HG02623 (cell line): ENCODE data around the gene PCBP3.
"Not testable (repeated sequence)": the region's sequence is repeated elsewhere in the genome, so short reads cannot be mapped to it uniquely, and the experiment has no call there.

Experiments used
- ATAC-seq: cut with Tn5 transposase; IDR thresholded peaks from one replicate; pipeline ENCODE4 v1.9.1; 2021; ENCODE audit warnings: moderate library complexity; ENCODE audit not compliant: unreplicated experiment

The PCBP3 gene

DNA sequence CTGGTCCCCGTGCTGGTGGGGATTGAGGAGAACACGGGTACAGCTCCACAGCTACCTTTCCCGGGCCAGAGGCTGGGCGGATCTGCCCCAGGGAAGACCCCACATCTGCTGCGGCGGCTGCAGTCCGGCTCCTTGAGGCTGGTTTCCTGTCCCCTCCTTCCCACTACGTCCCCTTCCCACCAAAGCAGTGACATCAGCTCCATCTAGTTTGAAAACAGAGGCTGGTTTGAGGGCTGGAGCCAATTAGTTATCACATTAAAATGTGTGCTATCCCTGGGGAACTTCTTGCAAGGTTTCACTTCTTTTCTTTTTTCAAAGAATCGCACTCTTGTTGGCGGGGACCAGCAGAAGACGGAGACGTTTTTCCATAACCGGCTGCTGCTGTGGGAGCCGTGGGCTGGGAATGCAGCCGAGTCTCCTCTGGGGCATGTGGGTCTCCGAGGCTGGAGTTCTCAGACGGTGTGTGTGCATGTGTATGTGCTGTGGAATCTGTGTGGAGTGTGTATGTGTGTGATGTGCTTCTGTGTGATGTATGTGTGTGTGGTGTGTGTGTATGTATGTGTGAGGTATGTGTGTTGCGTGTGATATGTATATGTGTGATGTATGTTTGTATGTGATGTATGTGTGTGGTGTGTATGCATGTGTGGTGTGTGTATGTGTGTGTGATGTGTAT lies 8.9 kb upstream of the PCBP3 start:
- ATAC-seq = no peak

DNA sequence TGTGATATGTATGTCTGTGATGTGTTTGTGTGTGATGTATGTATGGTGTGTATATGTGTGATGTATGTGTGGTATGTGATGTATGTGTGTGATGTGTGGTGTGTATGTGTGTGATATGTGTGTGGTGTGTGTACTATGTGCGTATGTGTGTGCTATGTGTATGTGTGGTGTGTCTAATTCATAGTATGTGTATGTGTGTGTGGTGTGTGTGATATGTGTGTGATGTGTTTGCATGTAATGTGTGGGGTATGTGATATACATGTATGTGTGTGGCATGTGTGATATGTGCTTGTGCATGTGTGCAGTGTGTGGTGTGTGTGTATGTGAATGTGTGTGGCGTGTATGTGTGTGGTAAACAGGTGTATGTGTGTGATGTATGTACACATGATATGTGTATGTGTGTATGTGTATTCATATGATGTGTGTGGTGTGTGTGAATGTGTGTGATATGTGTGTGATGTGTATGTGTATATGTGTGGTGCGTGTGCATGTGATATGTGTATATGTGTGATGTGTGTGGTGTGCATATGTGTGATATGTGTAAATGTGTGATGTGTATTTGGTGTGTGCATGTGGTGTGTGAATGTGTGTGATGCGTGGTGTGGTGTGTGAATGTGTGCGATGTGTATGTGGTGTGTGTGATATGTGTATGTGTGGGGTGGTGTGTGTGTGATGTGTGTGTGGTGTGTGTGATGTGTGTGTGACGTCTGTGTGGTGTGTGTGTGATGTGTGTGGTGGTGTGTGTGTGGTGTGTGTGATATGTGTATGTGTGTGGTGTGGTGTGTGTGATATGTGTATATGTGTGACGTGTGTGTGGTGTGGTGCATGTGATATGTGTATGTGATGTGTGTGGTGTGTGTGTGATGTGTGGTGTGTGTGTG lies 8.0 kb upstream of the PCBP3 start:
- ATAC-seq = no peak

DNA sequence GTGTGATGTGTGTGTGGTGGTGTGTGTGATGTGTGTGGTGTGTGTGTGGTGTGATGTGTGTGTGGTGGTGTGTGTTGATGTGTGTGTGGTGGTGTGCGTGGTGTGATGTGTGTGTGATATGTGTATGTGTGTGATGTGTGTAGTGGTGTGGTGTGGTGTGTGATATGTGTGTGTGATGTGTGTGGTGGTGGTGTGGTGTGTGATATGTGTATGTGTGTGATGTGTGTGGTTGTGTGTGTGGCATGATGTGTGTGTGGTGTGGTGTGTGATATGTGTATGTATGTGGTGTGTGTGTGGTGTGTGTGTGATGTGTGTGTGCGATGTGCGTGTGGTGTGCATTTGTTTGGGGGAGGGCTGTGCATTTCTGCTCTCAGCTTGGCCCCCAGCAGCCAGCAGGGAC lies 7.1 kb upstream of the PCBP3 start:
- ATAC-seq = no peak

DNA sequence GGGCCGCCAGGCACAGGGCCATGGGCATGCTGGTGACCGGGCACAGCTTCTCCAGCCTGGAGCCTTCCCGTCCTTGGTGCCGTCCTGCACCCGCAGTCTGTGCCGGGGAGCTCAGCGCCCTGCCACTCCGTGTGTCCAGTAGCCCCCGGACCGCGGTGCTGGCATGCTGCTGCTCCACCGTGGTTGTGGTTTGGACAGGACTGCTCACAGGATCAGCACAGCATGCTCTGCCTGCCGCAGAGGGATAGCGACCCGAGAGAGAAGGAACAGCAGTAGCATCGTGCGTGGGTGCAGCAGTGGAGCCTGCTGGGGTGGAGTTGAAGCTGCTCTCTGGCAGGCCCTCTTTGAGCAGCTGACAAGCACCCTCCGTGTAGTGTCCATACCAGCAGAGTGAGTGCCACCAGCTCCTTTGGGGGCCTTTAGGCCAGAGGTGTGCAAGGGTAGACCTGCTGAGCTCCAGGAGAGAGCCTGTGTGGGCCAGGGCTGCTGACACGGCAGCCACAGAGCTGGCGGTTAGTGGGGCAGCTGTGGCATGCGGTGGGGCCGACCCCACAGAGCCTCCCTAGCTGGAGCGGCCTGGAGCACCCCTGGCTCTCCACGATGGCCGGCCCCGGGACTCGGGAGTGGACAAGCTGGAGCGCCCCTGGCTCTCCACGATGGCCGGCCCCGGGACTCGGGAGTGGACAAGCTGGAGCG lies 6.4 kb upstream of the PCBP3 start:
- ATAC-seq = no peak

DNA sequence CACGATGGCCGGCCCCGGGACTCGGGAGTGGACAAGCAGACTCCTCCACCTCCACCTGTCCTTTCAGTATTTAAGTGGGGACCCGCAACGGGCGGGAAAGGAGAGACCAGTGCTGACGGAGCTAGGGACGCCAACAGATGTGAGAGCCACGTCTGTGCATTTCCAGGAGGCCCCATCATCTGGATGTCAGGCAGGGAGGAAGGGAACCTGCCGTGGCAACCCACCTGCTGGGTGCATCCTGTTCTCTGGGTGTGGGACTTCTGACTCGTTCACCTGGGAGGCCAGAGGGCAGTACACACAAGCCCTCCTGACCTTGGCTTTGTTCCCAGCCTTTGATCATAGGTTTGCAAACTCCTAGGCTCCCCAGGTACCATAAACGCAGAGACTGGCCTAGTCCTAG lies 5.6 kb upstream of the PCBP3 start:
- ATAC-seq = no peak

DNA sequence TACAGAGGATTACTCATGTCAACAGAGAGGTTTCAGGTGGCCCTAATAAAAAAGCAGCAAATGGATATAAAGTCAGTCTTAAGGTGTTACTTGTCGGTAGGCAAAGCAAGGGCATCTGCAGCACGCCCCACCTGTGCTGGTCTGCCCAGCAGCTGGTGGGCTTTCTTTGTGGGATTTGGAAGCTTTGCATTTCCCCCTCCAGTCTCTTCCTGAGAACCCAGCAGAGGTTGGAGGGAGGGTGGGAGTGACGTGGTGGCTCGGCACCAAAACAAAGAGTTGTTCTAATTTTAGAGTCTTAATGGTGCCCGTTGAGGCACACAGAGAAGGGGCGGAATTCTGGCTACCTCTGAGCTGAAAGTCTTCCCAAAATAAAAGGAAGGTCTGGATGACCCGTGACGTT lies 4.8 kb upstream of the PCBP3 start:
- no peak for ATAC-seq

DNA sequence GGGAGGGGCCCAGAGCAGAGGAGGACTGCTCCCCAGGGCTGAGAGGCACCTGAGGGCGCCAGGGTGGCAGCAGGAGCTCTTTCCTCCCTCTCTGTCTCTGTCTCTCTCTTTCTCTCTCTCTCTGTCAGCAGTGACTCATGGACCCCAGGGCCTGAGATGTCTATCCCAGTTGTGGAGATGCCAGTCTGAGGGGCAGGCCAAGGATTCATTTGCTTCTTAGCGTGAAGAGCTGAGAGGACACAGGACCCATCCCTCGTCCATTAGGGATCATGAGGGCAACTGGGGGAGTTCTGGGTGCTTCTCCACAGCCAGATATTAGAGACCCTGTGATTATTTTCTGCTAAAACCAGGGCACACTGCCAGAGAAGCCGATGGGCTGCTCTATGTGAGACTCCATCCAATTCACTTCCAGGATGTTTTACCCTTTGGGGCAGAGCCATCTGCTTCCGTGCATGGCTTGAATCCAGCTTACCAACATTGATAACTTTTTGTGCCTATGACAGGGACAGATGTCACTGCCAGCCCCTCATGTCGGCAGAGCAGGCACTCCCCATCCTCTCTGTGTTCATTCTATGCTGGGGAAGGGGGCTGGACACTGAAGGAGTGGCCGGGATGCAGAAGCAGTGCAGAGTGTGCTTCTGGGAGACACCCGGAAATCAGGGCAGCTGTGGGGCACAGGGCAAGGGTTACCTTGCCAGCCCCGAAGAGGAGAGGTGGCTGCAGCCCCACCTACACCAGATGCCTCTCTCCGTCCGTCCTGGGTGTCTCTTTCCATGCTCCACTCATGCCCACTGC lies 4.1 kb upstream of the PCBP3 start:
- ATAC-seq = no peak

DNA sequence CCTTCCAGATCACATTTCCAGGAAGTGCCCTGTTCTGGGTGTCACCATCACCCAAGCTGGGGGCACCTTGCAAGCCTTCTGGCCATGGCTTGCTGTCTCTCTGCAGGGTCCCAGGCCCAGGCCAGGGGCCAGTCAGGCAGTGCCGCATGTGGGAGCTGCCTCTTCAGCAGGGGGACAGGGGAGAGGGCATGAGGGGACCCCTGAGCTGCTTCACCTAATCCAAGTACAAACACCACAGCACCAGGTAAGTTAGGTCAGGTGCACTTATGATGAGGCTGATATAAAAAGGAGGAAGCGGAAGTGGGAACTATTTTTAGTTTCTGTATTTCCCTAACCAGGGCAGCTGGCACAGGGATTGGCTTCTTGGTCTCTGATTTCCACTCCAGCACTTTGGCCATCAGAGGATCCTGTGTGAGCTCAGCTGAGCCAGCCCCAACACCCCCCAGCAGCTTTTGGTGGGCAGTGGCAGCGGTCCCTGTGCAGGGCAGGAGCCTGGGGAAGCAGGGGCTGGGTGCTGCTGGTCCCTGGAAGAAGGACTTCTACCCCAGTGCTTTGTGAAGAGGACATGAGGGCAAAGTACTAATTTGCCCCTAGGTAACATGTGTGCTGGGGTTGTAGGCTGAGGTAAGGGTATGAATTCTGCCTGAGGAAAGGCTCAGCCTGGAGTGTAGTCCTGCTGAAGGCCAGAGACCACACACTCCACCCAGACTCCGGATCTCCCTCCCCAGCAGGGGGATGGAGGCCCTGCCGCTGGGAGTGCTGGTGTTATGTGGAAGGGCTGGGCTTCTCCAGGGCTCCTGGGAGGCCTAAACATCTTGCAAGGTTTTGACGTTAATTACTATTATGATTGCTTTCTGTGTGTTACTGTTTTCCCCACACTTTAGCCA lies 3.3 kb upstream of the PCBP3 start:
- ATAC-seq = no peak

DNA sequence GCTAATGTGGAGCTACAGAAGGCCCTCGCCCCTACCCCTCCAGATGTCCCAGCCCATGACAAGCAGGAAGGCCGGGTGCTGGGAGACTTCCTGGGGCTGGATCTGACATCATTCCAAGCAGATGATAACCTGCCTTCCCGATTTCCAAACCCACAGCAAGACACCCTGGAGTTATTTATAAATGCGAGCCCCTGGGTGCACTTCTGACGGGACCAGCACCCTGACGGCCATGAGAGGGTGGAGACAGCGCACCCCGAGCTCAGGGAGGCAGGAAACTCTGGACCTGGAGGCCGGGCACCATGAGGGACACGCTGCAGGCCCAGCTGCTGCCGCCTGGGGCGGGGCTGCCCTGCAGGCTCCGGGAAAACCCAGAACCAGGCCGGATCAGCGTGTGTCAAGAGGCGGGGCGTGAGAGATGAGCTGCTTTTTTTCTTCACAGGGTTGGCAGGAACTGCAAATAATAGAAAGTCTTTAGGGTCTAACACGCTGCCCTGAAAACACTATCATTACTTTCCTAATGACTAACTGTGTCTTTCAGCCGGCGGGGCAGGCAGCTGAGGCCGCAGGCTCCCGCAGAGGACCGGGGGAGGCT lies 2.5 kb upstream of the PCBP3 start:
- no peak for ATAC-seq

DNA sequence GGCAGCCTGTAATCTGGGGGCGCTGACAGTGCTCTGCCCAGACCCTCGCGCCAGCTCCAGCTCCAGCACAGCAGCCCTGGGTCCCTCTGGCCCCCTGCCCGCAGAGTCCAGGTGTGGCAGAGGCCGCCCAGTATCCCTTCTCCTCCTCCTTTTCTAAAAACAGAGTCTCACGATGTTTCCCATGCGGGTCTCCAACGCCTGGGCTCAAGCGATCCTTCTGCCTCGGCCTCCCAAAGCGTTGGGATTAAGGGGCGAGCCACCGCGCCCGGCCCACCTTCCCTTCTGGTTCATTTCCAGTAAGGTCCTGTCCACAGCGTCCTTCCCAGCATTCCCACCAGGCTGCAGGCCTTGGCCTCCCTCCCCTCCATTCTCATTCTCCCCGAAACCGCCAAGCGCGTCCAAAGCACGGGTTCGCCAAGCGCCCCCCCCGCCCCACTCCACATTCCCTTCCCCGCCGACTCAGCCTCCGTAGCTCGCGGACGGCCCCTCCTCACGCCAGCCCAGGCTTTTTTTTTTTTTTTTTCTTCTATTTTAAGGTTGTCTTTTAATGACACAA lies 2.0 kb upstream of the PCBP3 start:
- no peak for ATAC-seq

DNA sequence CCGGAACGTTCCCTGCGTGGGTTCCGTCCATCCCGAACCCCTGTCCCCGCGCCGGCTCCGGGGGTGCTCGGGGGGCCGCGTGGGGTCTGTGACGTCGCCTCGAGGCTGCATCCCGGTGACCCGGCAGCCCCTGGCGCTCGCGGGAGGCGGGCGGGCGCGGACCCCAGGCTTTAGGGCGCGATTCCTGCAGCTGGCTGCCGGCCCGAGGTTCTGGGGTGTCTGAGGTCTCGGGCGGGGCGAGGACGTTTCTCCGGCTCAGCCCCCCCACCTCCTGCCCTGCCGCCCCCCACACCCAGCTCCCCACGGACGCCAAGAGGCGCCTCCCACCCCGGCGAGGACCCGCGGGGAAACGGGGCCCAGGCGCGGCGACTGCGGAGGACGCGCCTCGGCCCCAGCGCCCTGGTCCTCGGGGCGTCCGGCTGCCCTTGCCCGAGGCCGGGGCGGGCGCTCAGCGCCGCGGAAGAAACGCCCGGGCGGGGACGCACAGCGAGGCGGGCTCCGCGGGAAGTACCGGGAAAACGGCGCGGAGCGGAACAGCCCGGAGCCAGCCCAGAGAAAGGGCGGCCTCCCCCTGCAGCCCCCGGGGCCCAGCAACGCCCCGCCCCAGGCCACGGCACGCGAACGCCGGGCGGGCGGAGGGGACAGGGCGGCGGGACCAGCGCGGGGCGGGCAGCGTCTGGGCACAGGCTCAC lies 1.3 kb upstream of the PCBP3 start:
- no peak for ATAC-seq

DNA sequence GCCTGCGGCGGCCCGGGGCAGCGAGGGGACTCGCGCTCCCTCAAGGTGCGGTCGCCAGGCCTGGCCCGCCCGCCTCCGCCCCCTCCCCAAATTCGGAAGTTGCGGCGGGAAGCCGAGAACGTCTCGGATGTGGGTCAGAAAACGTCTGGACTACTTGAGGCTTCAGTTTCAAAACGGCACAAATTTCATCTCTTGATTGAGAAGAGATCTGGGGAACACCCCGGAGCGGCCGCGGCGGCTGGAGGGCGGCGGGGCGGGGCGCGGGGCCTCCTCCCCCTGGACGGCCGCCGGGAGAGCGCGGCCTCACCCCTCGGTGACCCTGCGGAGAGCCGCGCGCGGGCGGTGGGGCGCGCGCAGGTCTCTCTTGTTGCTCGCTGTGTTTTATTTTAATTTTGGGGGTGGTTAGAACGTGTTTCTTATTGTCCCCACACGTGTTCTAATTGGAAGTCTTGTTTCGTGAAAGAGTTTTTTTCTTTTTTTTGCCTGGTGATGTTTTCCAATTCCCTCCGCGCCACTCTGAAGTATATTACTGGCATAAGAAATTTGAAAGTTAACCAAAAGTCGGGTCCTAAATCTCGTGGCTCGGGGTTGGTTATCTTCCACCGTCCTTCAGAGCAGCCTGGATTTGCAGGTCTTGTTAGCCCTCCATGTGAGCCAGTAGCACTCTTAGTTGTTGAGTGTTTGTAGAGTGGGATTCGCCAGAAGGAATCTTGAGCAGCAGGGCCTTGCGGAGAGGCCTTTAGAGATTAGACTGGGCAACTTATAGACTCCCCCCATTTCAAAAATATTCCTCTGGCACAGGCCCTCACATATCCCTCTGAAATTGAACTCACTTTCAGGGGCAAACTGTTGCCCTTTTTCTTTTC lies 749 bp downstream of the PCBP3 start:
- no peak for ATAC-seq

DNA sequence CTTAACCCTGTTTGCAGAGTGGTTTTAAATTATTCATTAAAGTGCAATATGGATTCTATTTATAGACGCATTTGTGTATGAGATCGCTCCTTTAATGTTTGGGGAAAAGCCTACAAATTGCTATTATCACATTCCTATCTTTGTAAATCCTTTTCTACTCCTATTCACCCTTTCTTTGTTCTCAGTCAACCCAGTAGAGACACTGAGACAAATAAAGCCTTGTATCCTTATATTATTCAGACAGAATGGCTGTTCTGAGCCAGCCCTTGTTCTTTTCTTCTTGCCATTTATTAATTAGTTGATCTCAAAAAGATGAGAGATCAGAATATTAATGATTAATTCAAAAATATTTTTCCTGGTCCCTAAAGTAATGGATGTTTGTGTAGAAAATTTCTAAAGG lies 8.4 kb downstream of the PCBP3 start:
- no peak for ATAC-seq

DNA sequence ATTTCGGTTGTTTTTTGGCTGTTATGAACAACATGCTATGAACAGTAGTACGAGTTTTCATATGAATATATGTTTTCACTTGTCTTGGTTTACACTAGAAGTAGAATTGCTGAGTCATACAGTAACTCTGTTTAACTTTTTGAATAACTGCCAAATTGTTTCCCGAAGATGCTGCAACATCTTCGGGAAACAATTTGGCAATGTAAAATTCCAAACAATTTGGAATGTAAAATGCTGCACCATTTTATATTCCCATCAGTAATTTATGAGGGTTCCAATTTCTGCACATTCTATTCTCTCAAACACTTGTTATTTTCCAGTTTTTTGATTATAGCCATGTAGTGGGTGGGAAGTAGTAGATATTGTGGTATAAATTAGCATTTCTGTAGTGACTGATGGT lies 11.6 kb downstream of the PCBP3 start:
- ATAC-seq = no peak

DNA sequence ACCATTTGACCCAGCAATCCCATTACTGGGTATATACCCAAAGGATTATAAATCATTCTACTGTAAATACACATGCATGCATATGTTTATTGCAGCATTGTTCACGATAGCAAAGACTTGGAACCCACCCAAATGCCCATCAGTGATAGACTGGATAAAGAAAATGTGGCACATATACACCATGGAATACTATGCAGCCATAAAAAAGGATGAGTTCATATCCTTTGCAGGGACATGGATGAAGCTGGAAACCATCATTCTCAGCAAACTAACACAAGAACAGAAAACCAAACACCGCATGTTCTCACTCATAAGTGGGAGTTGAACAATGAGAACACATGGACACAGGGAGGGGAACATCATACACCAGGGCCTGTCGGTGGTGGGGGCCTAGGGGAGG lies 12.6 kb downstream of the PCBP3 start:
- ATAC-seq = not testable (repeated sequence)

DNA sequence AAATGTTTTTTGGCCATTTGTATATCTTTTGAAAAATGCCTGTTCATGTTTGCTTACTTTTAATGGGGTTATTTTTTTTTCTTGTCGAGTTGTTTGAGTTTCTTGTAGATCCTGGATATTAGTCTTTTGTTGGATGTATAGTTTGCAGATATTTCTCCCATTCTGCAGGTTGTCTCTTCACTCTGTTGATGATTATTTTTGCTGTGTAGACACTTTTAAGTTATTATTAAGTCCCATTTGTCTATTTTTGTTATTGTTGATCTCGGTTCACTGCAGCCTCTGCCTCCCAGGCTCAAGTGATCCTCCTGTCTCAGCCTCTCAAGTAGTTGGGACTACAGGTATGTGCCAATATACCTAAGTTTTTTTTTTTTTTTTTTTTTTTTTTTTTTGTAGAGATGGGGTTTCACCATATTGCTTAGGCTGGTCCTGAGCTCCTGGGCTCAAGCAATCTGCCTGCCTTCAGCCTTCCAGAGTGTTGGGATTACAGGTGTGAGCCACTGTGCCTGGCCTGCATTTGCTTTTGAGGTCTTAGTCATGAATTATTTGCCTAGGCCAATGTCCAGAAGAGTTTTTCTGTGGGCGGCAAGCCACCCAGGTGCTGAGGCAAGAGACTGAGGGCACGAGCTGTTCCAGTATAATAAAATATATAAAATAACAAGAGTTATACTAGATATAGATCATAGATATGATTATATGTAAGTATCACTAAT lies 18.5 kb downstream of the PCBP3 start:
- not testable (repeated sequence) for ATAC-seq

DNA sequence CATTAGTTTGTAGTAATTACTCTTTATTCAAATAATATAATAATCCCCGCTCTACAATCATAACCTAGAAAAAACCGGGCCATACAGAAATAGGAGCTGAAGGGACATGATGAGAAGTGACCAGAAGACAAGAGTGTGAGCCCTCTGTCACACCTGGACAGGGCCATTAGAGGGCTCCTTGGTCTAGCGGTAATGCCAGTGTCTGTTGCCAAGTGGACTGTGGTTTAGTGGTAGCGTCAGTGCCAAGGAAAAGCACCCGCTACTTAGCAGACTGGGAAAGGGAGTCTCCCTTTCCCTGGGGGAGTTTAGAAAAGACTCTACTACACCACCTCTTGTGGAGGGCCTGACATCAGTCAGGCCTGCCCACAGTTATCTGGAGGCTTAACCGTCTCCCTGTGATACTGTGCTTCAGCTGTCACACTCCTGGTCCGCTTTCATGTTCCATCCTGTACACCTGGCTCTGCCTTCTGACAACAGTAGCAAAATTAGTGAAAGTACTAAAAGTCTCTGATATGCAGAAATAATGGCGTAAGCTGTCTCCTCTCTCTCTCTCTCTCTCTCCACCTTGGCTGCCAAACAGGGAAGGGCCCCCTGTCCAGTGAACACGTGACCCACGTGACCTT lies 19.2 kb downstream of the PCBP3 start:
- ATAC-seq = not testable (repeated sequence)
